ENCODE data around the gene RPP14. TPM values are rescaled to one million over a fixed set of nuclear protein-coding genes. Genes with fewer than 3 reads are reported as not detected.

Gene RPP14
- total and polyA plus RNA-seq, 2 donors (not counting 3 experiments of a cell fraction or from before 2014, with no cell fraction given): 11.9 to 18.1 TPM

- no peaks in the 10 kb centered on the region for H3K27me3 ChIP-seq (ENCODE audit: control insufficient read depth in 2 of 2, insufficient read depth in 2 of 2, low read length in 2 of 2)
- FAIRE-seq (no peak), DNase-seq (ENCODE audit: low read depth, low spot score) (no peak)
- H2AFZ ChIP-seq (ENCODE audit: low read depth, low read length): no peak overlapping the region
- dilution Hi-C loops (cut with MboI; ENCODE audit: extremely low pct_ligation_motif_present, low sequenced_read_pairs) (no loop called here), intact Hi-C loops (cut with micrococcal nuclease) (no loop called here)
- BruUV-seq (replicated peaks): no TSS peak
- peaks cover 0 to 2% of the 10 kb centered on the region in 2 experiments for H3K36me3 ChIP-seq (ENCODE audit: control insufficient read depth in 2 of 2, extremely low read depth in 1 of 2, insufficient read depth in 2 of 2, low read length in 2 of 2)
- POLR2A ChIA-PET: no interaction called here
- H3K9me3 ChIP-seq (replicated peaks; ENCODE audit: control insufficient read depth, insufficient read depth, low read length): no peaks in the 10 kb centered on the region
- no peaks in the 10 kb centered on the region for H4K20me1 ChIP-seq (replicated peaks; ENCODE audit: control insufficient read depth, extremely low read depth, insufficient read depth, low read length)
- no peaks in the 10 kb centered on the region for H3K4me1 ChIP-seq (ENCODE audit: control insufficient read depth, extremely low read depth, insufficient read depth, low read length)
- no peak overlapping the region for H3K9ac ChIP-seq (replicated peaks; ENCODE audit: extremely low read depth, insufficient read depth, low read length)
- no peak overlapping the region for H3K4me3 ChIP-seq (replicated peaks in 1 of 3; ENCODE audit: insufficient read depth in 1 of 3, low read depth in 1 of 3, low read length in 3 of 3)
- no peaks in the 10 kb centered on the region for H3K9me1 ChIP-seq (replicated peaks; ENCODE audit: control insufficient read depth, extremely low read depth, insufficient read depth, low read length)
- no peak overlapping the region for H3K4me2 ChIP-seq (ENCODE audit: insufficient read depth, low read length)
- H3K79me2 ChIP-seq (ENCODE audit: control insufficient read depth, insufficient read depth, low read length): no peaks in the 10 kb centered on the region
- CTCF ChIA-PET: interaction anchor here (1.1 kb wide), 1 partner anchor 18 kb away, joined by 3 read pairs; no protein-coding TSS in a partner anchor
- no peak overlapping the region for H3K27ac ChIP-seq (ENCODE audit: insufficient read depth, low read depth, low read length)
- TF ChIP-seq POLR2A (IDR thresholded peaks at IDR 0.05; ENCODE audit: low read depth, low read length) (no peak), POLR2AphosphoS5 (IDR thresholded peaks at IDR 0.05; ENCODE audit: insufficient read depth, low read depth, low read length) (no peak), MYC (IDR thresholded peaks at IDR 0.05; ENCODE audit: low read depth, low read length) (no peak), JUN (IDR thresholded peaks at IDR 0.05; ENCODE audit: borderline replicate concordance, insufficient read depth, insufficient read length, low read depth) (no peak), CTCF (IDR thresholded peaks at IDR 0.05; ENCODE audit: extremely low read depth in 1 of 2, insufficient read depth in 1 of 2, low read depth in 1 of 2, low read length in 2 of 2) (no peak), GATA2 (IDR thresholded peaks at IDR 0.05; ENCODE audit: insufficient read depth, insufficient read length, low read depth, low read length) (no peak), FOS (IDR thresholded peaks at IDR 0.05; ENCODE audit: borderline replicate concordance, insufficient read depth, low read length) (no peak), MAX (IDR thresholded peaks at IDR 0.05; ENCODE audit: insufficient read depth, insufficient read length) (no peak), EZH2 (IDR thresholded peaks at IDR 0.05; ENCODE audit: borderline replicate concordance, low read depth, low read length, severe bottlenecking) (no peak)
These were observed 41.9 kb downstream of the RPP14 start for GRCh38 chr3:58347984-58348383.

Measured in endothelial cell of umbilical vein (primary cell).